GM18517 (cell line): ENCODE measurements around the gene FAM169A.
A peak's percentile ranks its signal among the peaks of the same experiment; 100 is the strongest.
"Not testable (repeated sequence)": the region's sequence is repeated elsewhere in the genome, so short reads cannot be mapped to it uniquely, and the experiment has no call there.

ENCODE experiments used
- ATAC-seq: cut with Tn5 transposase; IDR thresholded peaks from one replicate; pipeline ENCODE4 v1.9.1; 2021; ENCODE audit warnings: mild to moderate bottlenecking, moderate library complexity; ENCODE audit not compliant: unreplicated experiment

Gene FAM169A, protein sequence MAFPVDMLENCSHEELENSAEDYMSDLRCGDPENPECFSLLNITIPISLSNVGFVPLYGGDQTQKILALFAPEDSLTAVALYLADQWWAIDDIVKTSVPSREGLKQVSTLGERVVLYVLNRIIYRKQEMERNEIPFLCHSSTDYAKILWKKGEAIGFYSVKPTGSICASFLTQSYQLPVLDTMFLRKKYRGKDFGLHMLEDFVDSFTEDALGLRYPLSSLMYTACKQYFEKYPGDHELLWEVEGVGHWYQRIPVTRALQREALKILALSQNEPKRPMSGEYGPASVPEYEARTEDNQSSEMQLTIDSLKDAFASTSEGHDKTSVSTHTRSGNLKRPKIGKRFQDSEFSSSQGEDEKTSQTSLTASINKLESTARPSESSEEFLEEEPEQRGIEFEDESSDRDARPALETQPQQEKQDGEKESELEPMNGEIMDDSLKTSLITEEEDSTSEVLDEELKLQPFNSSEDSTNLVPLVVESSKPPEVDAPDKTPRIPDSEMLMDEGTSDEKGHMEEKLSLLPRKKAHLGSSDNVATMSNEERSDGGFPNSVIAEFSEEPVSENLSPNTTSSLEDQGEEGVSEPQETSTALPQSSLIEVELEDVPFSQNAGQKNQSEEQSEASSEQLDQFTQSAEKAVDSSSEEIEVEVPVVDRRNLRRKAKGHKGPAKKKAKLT

DNA sequence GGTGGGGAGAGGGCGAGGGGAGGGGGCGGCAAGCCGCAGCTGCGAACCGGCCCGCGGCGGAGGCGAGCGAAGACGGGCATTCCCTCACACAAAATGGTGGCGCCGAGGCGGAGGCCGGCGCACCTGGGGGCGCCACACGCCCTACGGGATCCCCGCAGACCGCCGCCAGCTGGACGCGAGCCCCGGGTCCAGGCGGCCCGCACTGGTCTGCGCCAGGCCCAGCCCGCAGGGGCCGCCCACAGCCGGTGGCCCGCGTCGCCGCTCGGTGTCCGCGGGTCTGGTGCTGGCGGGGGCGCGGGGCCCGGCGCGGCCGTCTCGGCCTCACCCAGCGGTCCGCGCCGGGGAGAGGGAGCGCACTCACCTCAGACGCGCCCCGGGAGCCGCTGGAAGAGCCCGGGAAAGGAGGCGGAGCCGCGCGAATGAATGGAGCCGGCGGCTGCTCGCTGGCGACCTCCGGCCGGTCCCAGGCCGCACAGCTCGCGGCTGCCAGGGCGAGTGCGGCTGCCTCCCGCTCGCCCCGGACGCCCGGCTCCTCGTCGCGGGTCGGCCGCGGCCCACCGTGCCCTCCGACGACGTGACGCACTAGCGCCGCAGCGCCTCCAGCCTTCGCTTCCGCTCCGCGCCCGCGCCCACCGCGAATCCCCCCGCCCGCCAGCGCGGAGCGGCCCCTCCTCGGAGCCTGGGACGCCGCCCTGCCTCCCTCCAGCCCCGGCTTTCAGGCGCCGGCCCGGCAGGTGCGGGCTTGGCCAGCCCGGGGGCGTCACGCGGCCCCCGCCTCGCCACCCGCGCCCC is at the start of gene FAM169A:
Gene FAM169A, minus strand, starts transcription at position 584 of the 792 bp plus-strand sequence. CDS start 24,711 bp downstream, outside the sequence.
- ATAC-seq: no peak

- no peak for ATAC-seq
These were observed 49.3 kb upstream of the FAM169A start for GRCh38 chr5:74915488-74915887.

GRCh38 chr5:74911421-74911820 is 45.2 kb upstream of the FAM169A start:
- not testable (repeated sequence) for ATAC-seq

GRCh38 chr5:74909888-74910287 is 43.7 kb upstream of the FAM169A start:
- not testable (repeated sequence) for ATAC-seq

DNA sequence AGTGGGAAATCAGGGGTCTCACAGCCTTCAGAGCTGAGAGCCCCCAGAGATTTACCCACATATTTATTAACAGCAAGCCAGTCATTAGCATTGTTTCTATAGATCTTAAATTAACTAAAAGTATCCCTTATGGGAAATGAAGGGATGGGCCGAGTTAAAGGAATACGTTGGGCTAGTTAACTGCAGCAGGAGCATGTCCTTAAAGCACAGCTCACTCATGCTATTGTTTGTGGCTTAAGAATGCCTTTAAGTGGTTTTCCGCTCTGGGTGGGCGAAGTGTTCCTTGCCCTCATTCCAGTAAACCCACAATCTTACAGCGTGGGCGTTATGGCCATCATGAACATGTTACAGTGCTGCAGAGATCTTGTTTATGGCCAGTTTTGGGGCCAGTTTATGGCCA is 42.0 kb upstream of the FAM169A start:
- ATAC-seq: not testable (repeated sequence)

DNA sequence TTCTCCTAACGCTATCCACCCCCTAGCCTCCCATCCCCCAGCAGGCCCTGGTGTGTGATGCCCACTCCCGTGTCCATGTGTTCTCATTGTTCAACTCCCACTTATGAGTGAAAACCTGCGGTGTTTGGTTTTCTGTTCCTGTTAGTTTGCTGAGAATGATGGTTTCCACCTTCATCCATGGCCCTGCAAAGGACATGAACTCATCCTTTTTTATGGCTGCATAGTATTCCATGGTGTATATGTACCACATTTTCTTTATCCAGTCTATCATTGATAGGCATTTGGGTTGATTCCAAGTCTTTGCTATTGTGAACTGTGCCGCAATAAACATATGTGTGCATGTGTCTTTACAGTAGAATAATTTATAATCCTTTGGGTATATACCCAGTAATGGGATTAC is 38.5 kb upstream of the FAM169A start:
- not testable (repeated sequence) for ATAC-seq

GRCh38 chr5:74903165-74903787 is 37.1 kb upstream of the FAM169A start:
- ATAC-seq: no peak

- no peak for ATAC-seq
These were observed 30.9 kb upstream of the FAM169A start for GRCh38 chr5:74897049-74897448.

GRCh38 chr5:74895906-74896305 is 29.7 kb upstream of the FAM169A start:
- no peak for ATAC-seq

GRCh38 chr5:74894351-74894750 is 28.2 kb upstream of the FAM169A start:
- ATAC-seq: no peak

- no peak for ATAC-seq
These were observed 26.7 kb upstream of the FAM169A start for GRCh38 chr5:74892921-74893320.

DNA sequence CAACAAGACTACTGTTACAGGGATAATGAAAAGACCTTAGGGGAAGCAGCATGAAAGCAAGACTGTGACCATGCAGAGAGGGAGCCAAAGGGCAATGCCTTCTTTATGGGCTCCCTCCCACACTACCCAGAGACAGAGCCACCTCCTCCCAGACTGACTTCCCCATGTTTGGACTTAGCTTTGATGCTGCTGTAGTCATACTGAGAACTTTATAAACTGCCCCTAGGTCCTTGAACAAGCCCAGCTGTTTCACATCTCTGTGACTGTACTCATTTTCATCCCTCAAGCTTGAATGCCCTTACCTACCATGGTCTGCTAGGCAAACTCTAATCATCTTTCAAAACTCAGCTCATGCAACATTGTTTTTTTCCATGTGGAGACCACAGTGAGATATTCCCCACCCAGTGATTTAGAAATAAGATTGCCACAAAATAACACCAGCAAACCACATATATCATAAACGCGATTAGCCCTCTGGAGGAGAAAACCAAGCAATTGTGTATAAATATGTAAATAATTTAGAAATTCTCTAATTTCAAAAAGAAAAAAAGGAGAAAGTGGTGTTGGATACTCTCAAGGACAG is 23.4 kb upstream of the FAM169A start:
- ATAC-seq: peak; percentile 96

DNA sequence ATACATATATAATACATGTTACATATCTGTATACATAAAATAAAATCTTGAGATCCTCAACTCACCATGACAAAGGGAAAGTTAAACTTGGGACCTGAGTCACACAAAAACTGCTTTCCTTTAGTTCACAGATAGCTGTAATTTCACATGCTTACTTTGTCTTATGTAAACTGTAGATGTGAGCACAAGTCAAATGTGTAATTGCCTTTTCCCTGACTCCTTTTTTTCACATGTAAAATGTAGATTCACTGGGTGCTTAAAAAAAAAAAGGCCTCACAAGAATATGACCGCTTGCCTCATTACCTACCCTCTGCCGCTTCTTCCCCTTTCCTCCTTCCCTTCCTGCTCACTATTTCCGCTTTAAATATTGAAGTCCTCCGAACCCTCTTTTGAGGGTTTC is 21.9 kb upstream of the FAM169A start:
- ATAC-seq: no peak

DNA sequence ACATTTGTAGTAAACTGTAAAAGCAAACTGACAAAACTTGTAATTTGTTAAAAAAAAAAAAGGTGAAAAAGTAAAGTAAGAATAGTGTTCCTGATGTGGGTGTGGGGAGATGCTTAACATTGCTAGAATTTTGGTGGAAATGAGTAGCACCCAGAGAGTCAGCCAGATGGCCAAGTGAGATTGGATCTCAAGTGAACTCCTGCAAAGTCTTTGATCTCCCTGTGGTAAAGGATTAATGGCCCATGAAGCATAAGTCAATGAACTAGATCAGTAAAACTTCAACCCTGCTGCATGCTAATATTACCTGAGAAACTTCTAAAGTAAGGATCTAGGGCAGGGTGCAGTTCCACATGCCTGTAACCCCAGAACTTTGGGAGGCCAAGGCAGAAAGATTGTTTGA is 19.0 kb upstream of the FAM169A start:
- ATAC-seq: no peak

DNA sequence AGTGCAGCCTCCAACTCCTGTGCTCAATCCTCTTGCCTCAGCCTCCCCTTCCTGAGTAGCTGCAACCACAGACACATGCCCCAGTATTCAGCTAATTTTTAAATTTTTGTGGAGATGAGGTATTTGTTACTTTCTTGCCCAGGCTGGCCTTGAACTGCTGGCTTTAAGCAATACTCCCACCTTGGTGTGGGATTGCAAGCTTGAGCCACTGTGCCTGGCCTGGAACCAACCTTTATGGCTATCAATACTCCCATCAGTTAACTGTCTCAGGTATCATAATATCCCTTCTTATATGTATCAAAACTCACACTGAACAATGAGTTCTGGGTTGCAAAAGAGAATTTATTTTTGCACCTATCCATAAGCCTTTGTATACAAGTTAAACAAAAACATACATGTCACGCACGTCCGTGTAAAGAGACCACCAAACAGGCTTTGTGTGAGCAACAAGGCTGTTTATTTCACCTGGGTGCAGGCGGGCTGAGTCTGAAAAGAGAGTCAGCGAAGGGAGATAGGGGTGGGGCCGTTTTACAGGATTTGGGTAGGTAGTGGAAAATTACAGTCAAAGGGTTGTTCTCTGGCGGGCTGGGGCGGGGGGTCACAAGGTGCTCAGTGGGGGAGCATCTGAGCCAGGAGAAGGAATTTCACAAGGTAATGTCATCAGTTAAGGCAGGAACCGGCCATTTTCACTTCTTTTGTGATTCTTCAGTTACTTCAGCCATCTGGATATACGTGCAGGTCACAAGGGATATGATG is 16.4 kb upstream of the FAM169A start:
- ATAC-seq: not testable (repeated sequence)

DNA sequence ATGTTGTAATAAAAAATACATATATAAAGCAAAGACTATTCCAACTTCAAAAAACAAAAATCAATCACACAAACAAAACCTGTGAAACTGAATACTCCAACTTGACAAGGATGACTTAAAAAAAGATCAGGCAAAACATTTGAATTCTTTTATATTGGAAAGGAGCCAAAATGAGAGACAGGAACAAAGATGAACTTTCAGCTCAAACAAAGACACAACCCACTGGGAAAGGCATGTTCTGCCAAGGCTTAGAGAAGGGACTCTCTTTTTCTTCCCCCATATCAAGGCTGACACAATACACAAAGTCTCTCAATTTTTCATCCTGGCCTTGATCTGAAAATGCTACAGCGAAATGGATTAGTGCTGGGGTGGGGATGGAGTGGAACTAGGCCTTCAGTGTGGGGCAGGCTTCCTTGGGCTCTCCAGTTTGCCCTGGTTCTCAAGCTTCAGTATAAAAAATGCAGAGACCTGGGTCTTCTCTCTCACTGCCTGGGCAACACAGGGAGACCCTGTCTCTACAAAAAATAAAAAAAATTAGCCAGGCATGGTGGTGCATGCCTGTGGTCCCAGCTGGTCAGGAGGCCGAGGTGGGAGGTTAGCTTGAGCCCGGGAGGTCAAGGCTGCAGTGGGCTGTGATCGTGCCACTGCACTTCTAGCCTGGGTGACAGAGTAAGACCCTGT is 11.6 kb upstream of the FAM169A start:
- no peak for ATAC-seq

DNA sequence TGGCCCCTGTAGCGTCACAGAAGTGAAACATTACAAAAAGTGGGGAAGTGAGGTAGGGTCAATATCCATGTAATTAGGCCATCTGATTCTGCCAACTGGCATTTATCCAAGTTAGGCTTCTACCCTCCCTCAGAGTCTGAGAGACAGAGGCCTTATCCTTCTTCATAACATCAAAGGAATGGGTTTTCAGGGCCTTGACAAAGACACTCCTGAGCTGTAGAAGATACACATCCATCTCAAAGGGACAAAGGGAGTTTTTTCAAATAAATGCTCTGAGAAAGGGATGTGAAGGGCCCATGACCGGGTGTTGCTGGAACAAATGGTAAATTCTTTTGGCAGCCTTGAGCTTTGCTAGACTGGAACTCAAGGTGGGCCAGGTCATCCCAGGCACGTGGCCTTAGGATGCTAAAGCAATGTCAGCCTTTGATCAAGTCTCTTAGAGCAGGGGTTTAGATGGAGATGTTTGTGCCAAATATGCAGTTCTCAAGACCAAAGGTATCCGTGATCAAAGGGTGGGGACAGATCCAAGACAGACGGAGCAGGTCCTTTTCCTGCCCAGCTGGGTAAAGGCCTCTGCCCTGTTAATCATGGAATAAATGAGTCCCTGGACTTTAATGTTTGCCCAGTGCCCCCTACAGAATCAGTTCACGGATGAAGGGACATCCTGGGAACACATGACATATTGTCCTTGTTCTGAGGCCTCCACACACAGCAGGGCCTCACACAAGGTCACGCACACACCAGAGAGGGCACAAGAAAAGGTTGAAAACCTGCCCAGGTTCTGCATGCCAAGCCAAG is 10.0 kb upstream of the FAM169A start:
- ATAC-seq: no peak

DNA sequence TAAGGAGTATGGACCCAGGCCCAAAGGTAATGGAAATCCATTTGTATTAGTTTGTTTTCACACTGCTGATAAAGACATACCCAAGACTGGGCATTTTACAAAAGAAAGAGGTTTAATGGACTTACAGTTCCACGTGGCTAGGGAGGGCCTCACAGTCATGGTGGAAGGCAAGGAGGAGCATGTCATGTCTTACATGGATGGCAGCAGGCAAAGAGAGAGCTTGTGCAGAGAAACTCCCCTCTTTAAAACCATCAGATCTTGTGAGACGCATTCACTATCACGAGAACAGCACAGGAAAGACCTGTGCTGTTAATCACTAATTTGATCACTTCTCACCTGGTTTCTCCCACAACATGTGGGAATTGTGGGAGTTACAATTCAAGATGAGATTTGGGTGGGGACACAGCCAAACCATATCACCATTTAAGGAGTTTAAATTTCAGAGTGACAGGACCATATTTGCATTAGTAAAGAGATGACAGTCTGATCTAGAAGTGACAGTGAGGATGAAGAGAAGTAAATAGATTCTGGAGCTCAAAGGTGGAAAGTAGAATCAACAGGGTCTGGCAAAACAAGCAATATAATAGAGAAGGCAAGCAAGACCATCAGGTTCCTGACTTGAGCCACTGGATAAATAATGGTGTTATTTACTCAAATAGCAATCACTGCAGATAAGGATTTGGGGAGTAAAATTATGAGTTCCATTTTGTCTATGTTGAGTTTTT is 7.5 kb upstream of the FAM169A start:
- ATAC-seq: no peak
